Thymus (tissue), 11 donors: ENCODE measurements around the gene RTN4RL2. TPM values are rescaled to one million over a fixed set of nuclear protein-coding genes. Genes with fewer than 3 reads are reported as not detected.

Source experiments
- DNase-seq, 9 donors: peaks; one replicate each; pipeline ENCODE4 v3.0.0-alpha.2; 2013; ENCODE audit warnings: low spot score in 9 of 9, low read depth in 6 of 9, missing footprints in 1 of 9
- H3K27ac ChIP-seq, 2 donors: one replicate each; pipeline ENCODE4 v1.5.1; 2013; ENCODE audit warnings: control low read depth in 1 of 2, low read depth in 1 of 2, low read length in 1 of 2, mild to moderate bottlenecking in 1 of 2, moderate library complexity in 1 of 2
- H3K27me3 ChIP-seq, 2 donors: one replicate each; pipeline ENCODE4 v1.5.1; 2013; ENCODE audit warnings: low read length in 1 of 2; ENCODE audit not compliant: control insufficient read depth in 2 of 2, insufficient read depth in 1 of 2
- H3K36me3 ChIP-seq, 2 donors: one replicate each; pipeline ENCODE4 v1.5.1; 2013; ENCODE audit warnings: low read length in 1 of 2, mild to moderate bottlenecking in 1 of 2, moderate library complexity in 1 of 2; ENCODE audit not compliant: control insufficient read depth in 2 of 2, insufficient read depth in 2 of 2
- H3K4me1 ChIP-seq, 2 donors: one replicate each; pipeline ENCODE4 v1.5.1; 2013; ENCODE audit warnings: low read length in 2 of 2; ENCODE audit not compliant: control insufficient read depth in 2 of 2, insufficient read depth in 2 of 2
- H3K4me3 ChIP-seq, 2 donors: one replicate each; pipeline ENCODE4 v1.5.1; 2013; ENCODE audit warnings: low read length in 2 of 2, control low read depth in 1 of 2, mild to moderate bottlenecking in 1 of 2
- H3K9me3 ChIP-seq, 2 donors: one replicate each; pipeline ENCODE4 v1.5.1; 2013; ENCODE audit warnings: low read length in 1 of 2, mild to moderate bottlenecking in 1 of 2; ENCODE audit not compliant: control insufficient read depth in 2 of 2, insufficient read depth in 1 of 2
- WGBS: extraction: QIAGEN DNeasy Blood & Tissue Kit; methylation state at CpG from one replicate; pipeline ENCODE4 v1.1.7; 2013; 5-methylcytosine and 5-hydroxymethylcytosine counted together
- polyA plus RNA-seq: library from polyadenylated mRNA; stranded (reverse); fragments of 200-250 nt; gene quantifications from one replicate; pipeline ENCODE4 v1.2.3, GENCODE V29; 2013
- total RNA-seq: library from RNA; stranded (reverse); fragments of 120-200 nt; gene quantifications from one replicate; pipeline ENCODE4 v1.2.4, GENCODE V29; 2013
- donor health status: healthy.

The RTN4RL2 gene
- total and polyA plus RNA-seq, 2 donors = 0.42 to 1.4 TPM

GRCh38 chr11:57421805-57422204 is 38.5 kb upstream of the RTN4RL2 start:
- Histone ChIP-seq H3K36me3 (peaks cover 40 to 41% of the 10 kb centered on the region in 2 donors), H3K27me3 (no peaks in the 10 kb centered on the region), H3K9me3 (no peaks in the 10 kb centered on the region), H3K27ac (no peak overlapping the region), H3K4me3 (no peak overlapping the region), H3K4me1 (peaks cover 28 to 31% of the 10 kb centered on the region in 2 donors)
- no peak for DNase-seq

GRCh38 chr11:57422669-57423068 is 37.7 kb upstream of the RTN4RL2 start:
- H3K4me3 ChIP-seq = no peak overlapping the region
- H3K9me3 ChIP-seq = no peaks in the 10 kb centered on the region
- no peaks in the 10 kb centered on the region for H3K27me3 ChIP-seq
- H3K4me1 ChIP-seq = peaks cover 32 to 38% of the 10 kb centered on the region in 2 donors
- 97% methylated on average over 4 of the region's 4 CpGs for WGBS
- DNase-seq = no peak
- H3K27ac ChIP-seq = no peak overlapping the region
- peaks cover 32 to 33% of the 10 kb centered on the region in 2 donors for H3K36me3 ChIP-seq

GRCh38 chr11:57424137-57424791 is 36.1 kb upstream of the RTN4RL2 start:
- Histone ChIP-seq H3K4me1 (peaks cover 32 to 40% of the 10 kb centered on the region in 2 donors), H3K4me3 (peak overlapping the region in 1 of 2 donors; percentile 63)
- 83% methylated on average over 9 of the region's 9 CpGs for whole genome bisulfite sequencing

GRCh38 chr11:57424792-57425564 is 35.4 kb upstream of the RTN4RL2 start:
- Histone ChIP-seq H3K27me3 (no peaks in the 10 kb centered on the region), H3K27ac (peak overlapping the region; percentile 54 to 81), H3K4me3 (peak overlapping the region; percentile 19 to 63), H3K9me3 (no peaks in the 10 kb centered on the region), H3K4me1 (peaks cover 32 to 40% of the 10 kb centered on the region in 2 donors), H3K36me3 (peaks cover 22 to 29% of the 10 kb centered on the region in 2 donors)
- 12% methylated on average over 15 of the region's 15 CpGs for WGBS
- peak in 7 of 9 donors; percentile 30 to 83 (median 61) for DNase-seq

More at GRCh38 chr11:57424137-57424791, 36.1 kb upstream of the RTN4RL2 start:
- peaks cover 26 to 29% of the 10 kb centered on the region in 2 donors for H3K36me3 ChIP-seq
- DNase-seq = no peak
- no peaks in the 10 kb centered on the region for H3K9me3 ChIP-seq
- peak overlapping the region; percentile 54 to 81 for H3K27ac ChIP-seq
- no peaks in the 10 kb centered on the region for H3K27me3 ChIP-seq

GRCh38 chr11:57425565-57426438 is 34.5 kb upstream of the RTN4RL2 start:
- 75% methylated on average over 15 of the region's 15 CpGs for WGBS
- peak overlapping the region; percentile 75 to 78 for H3K27ac ChIP-seq
- peaks cover 15 to 23% of the 10 kb centered on the region in 2 donors for H3K36me3 ChIP-seq
- no peaks in the 10 kb centered on the region for H3K27me3 ChIP-seq
- peak overlapping the region; percentile 62 to 63 for H3K4me3 ChIP-seq
- H3K9me3 ChIP-seq = no peaks in the 10 kb centered on the region
- no peak for DNase-seq
- H3K4me1 ChIP-seq = peaks cover 32 to 40% of the 10 kb centered on the region in 2 donors

- WGBS = 10% methylated on average over 16 of the region's 16 CpGs
- peak overlapping the region; percentile 75 to 84 for H3K27ac ChIP-seq
- H3K9me3 ChIP-seq = no peaks in the 10 kb centered on the region
- no peaks in the 10 kb centered on the region for H3K27me3 ChIP-seq
- H3K4me3 ChIP-seq = peak overlapping the region; percentile 62 to 63
- H3K36me3 ChIP-seq = peaks cover 8 to 16% of the 10 kb centered on the region in 2 donors
- peaks cover 32 to 40% of the 10 kb centered on the region in 2 donors for H3K4me1 ChIP-seq
- DNase-seq = peak in 2 of 9 donors; percentile 15 to 20
These were observed 33.8 kb upstream of the RTN4RL2 start for GRCh38 chr11:57426439-57426928.

- Histone ChIP-seq H3K27ac (peak within 1 kb of the TSS; percentile 75 to 84), H3K9me3 (no peaks in the 10 kb centered on the region), H3K36me3 (peaks cover 5 to 12% of the 10 kb centered on the region in 2 donors), H3K27me3 (no peaks in the 10 kb centered on the region), H3K4me1 (peaks cover 32 to 40% of the 10 kb centered on the region in 2 donors), H3K4me3 (peak within 1 kb of the TSS; percentile 62 to 63)
- WGBS = 7% methylated on average over 39 of the region's 39 CpGs
- DNase-seq = peak in 8 of 9 donors; percentile 22 to 82 (median 51)
These were observed 33.2 kb upstream of the RTN4RL2 start, which contains the start of gene SLC43A3 for GRCh38 chr11:57426929-57427726. TSS of gene SLC43A3 (minus strand) at chr11:57427121. CDS start at chr11:57426172, 949 bp downstream.

- no peaks in the 10 kb centered on the region for H3K27me3 ChIP-seq
- H3K36me3 ChIP-seq = peaks cover 5 to 12% of the 10 kb centered on the region in 2 donors
- no peak for DNase-seq
- no peaks in the 10 kb centered on the region for H3K9me3 ChIP-seq
- H3K4me3 ChIP-seq = no peak overlapping the region
- peaks cover 32 to 40% of the 10 kb centered on the region in 2 donors for H3K4me1 ChIP-seq
- H3K27ac ChIP-seq = peak overlapping the region in 1 of 2 donors; percentile 26
- 98% methylated on average over 8 of the region's 8 CpGs for WGBS
These were observed 32.6 kb upstream of the RTN4RL2 start for GRCh38 chr11:57427727-57428082.
